Inferior parietal cortex (tissue), 1 donor: ENCODE data around the gene JADE1.

Source experiments
- DNase-seq: peaks from one replicate; pipeline ENCODE4 v3.0.0-alpha.2; 2016; ENCODE audit errors: extremely low spot score

Gene JADE1

DNA sequence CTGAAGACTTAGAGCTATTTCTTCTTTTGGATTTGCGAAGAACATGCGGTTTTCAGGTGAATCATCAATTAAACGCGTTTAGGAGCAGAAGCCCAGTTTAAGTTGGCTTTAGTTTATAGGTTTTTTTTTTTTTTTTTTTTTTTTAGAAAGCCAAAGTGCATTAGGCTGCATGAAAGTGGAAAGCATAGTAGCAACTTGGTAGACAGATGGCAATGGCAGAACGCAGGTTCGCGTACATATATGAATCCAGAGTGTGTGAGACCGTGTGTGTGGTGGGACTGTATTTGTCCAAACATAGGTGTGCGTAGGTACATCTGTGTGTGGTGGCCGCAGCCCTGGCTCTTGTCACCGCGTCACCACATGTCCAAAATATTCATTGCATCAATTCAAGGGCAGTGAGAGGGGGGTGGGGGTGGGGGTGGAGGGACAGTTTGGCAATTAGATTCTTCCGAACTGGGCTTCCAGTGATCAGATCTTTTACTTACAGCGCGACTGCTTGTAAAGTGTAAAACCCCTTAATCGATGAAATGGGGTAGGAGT, 901 bp downstream of the JADE1 start:
- DNase-seq = peak; percentile 27

- peak; percentile 71 for DNase-seq
These were observed 1.5 kb downstream of the JADE1 start for GRCh38 chr4:128810871-128811570.

- peak; percentile 77 for DNase-seq
These were observed 2.3 kb downstream of the JADE1 start for GRCh38 chr4:128811571-128812441.

GRCh38 chr4:128812442-128813235, 3.1 kb downstream of the JADE1 start:
- DNase-seq = peak; percentile 53

DNA sequence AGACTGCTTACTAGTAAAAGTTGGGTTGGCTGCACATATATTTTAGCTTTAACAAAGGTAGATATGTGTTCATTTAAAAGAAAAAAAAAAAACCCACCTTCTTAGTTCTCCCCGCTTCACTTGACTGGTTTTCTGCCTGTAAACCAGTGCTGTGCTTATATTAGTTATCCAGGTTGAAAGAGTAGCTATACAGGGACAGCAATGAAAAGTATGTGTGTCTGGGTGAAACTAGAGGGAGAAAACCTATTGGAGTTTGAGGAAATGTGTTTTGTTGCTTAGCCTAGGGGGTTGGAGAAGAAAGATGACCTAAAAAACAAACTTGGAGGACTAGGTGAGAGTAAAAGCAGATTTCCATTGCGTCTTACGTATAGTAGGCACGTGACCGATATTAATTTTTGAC, 4.5 kb downstream of the JADE1 start:
- DNase-seq = no peak

GRCh38 chr4:128818442-128818841, 8.9 kb downstream of the JADE1 start:
- DNase-seq = no peak

GRCh38 chr4:128819082-128819742, 9.7 kb downstream of the JADE1 start:
- no peak for DNase-seq

- DNase-seq = no peak
These were observed 11.2 kb downstream of the JADE1 start for GRCh38 chr4:128820671-128821070.

DNA sequence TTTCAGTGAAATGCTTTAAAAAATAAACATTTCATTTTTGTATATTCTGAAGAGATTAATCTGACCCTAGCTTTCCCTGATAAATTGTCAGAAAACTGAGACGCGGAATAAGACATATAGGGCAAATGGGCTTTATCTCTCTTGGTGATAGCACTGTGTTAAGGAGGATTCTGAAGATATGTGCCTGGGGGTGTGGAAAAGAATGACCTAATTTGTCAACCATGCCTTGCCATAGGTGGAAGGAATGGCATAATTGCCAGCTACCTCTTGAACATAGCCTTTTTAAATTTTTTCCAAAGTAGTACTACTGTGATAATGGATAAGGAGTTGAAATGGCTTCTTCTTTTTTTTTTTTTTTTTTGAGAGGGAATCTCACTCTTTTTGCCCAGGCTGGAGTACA, 11.7 kb downstream of the JADE1 start:
- no peak for DNase-seq

DNA sequence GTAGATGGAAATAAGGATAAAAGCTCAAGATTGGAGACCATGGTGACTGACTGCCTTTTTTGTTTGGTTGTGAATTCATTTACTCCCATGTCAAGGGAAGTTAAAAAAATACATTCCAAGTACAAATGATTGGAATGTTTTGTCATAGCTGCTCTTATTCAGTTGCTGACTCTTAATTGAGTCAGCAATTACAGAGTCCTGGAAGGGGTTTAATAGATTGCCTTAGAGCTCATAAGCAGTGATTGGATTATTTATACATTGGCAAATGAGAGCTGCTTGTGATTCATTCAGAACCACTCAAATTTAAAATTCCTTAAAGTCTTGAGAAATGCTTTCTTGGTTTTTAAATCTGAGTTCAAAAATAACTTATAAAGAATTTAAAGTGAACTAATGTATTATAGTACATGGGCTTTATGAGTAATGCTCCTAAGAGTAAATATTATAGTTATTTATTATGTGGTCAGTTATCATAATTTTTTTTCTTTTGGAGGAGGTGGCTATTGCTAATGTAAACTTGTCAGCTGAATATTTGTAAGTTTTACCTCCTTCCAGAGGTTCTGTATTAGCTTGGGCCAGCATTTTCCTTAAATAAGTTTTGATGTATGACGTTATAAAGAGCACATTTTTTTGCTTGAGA, 13.6 kb downstream of the JADE1 start:
- DNase-seq = no peak

DNA sequence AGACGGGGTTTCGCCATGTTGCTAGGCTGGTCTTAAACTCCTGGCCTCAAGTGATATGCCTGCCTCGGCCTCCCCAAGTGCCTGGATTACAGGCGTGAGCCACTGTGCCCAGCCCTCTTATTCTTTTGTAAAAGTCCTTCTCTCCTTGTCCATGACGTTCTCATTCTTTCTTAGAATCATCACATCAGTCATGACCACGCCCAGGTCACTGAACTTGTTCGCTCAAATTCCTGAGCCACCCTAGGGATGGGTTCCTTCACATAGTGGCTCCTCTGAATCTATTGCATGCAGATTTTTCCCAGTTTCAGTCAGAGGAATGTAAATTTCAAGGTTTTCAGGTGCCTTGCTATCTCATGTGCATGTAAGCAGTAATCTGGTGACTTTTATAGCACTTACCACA, 15.7 kb downstream of the JADE1 start:
- no peak for DNase-seq

- DNase-seq = no peak
These were observed 17.8 kb downstream of the JADE1 start for GRCh38 chr4:128827296-128827695.

- no peak for DNase-seq
These were observed 21.5 kb downstream of the JADE1 start for GRCh38 chr4:128830906-128831503.

DNA sequence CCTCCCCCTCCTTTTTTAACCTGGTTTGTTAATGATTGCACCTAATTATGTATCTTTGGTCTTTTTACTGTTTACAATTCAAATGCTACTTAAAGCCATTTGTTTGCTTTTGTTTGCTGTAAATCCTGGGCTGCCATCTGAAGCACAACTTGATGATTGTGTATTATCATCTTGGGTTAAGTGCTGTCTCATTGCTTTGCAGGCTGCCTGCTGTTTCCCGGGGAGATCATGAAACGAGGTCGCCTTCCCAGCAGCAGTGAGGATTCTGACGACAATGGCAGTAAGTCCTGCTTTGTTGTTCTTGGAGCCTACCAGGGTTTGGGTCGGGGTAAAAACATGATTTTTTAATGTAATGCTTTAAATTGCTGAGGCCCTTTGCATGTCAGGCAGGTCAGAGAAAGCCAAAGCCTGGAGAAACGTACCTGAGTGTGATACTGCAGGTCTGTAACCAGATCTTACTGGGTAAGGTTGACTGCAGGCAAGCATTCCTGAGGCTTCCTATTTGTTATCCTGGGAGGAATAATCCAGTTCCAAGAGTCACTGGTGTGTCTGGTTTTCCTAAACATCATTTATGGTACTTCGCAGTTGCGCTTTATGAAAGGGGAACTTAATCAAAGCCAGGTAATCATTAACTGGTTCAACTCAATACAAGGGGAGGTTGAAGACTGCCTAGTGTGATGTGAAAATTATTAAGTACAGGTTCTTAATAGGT, 22.2 kb downstream of the JADE1 start:
- DNase-seq = no peak

- DNase-seq = no peak
These were observed 22.7 kb downstream of the JADE1 start for GRCh38 chr4:128832243-128832625.

- DNase-seq = no peak
These were observed 26.2 kb downstream of the JADE1 start for GRCh38 chr4:128835498-128836222.

DNA sequence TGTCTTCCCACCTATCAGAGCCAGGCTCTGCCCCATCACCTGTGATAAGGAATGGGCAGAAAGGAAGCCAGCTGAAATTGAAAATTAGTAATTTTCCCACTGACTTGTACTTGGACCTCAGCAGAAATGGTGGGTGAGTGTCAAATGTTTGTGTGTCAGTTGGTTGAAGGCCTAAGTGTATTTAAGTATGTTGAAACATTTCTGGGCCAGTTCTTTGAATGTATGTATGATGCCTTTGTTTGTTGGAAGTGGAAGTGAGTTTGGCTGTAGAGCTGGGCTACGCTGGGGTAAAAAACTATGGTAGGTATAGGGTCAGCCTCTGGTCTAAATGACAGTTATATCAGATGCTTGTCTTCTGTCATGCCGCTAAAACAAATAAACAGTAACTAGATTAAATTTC, 27.7 kb downstream of the JADE1 start:
- DNase-seq = no peak

DNA sequence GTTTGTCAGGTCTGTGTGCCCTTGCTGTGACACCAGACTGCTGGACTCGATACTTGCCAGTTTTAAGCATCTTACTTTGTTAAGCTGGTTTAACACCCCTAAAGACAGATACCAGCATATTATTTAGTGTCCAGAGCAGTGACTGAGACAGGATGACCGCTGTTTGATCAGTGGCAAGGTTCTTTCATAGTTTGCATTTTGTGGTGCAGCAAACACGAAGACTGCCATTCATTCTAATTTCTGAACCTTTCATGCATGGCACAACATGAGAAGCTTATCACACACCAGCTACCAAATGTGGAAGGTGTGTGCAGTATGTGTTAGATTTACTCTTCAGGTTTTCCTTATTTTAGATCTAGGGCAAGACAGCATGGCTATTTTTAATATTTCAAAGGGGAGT, 28.2 kb downstream of the JADE1 start:
- no peak for DNase-seq

GRCh38 chr4:128840711-128841318, 31.3 kb downstream of the JADE1 start:
- no peak for DNase-seq
